Mucosa of rectum (tissue), 2 donors: Measurements from ENCODE around the gene TMEM131.
"Not testable (repeated sequence)": the region's sequence is repeated elsewhere in the genome, so short reads cannot be mapped to it uniquely, and the experiment has no call there.

Experiments used
- H3K27ac ChIP-seq, 2 donors: one replicate each; pipeline ENCODE4 v1.7.0; 2013; ENCODE audit warnings: inconsistent platforms in 2 of 2, low read depth in 2 of 2, low read length in 2 of 2
- H3K27me3 ChIP-seq, 2 donors: one replicate each; pipeline ENCODE4 v1.7.0; 2013; ENCODE audit warnings: low read length in 2 of 2; ENCODE audit not compliant: control insufficient read depth in 2 of 2, insufficient read depth in 2 of 2
- H3K36me3 ChIP-seq, 2 donors: one replicate each; pipeline ENCODE4 v1.7.0; 2013; ENCODE audit warnings: low read length in 2 of 2; ENCODE audit not compliant: control insufficient read depth in 2 of 2, insufficient read depth in 2 of 2
- H3K4me1 ChIP-seq, 2 donors: one replicate each; pipeline ENCODE4 v1.7.0; 2013; ENCODE audit warnings: low read length in 2 of 2, mild to moderate bottlenecking in 1 of 2; ENCODE audit not compliant: control insufficient read depth in 2 of 2, insufficient read depth in 2 of 2
- H3K4me3 ChIP-seq, 2 donors: one replicate each; pipeline ENCODE4 v1.7.0; 2013; ENCODE audit warnings: low read length in 2 of 2
- H3K9ac ChIP-seq, 2 donors: one replicate each; pipeline ENCODE4 v1.7.0; 2013; ENCODE audit warnings: low read length in 2 of 2, low read depth in 1 of 2, mild to moderate bottlenecking in 1 of 2
- H3K9me3 ChIP-seq, 2 donors: one replicate each; pipeline ENCODE4 v1.7.0; 2013; ENCODE audit warnings: low read length in 2 of 2; ENCODE audit not compliant: control insufficient read depth in 2 of 2
- donor health status: healthy.
- donor health status: Normal muscosa, but diverticular disease.

Gene TMEM131

DNA sequence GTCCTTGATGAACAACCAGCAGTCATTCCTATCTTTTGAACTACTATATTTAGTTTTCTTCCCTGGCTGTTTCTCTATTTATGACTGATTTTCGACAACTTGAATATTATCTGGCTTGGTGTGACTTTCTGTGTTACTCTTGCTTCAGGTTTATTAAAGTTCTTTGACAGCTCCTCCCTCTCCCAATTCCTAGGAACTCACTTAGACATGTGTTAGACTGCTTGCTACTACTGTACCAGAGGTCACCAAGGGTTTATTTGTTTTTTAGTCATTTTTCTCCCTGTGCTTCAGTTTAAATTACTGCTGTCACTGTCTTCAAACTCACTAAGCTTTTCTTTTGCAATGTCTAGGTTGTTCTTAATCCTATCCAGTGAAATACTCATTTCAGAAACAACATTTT, 90.5 kb downstream of the TMEM131 start:
- H3K4me3 ChIP-seq, result no peak overlapping the region
- no peaks in the 10 kb centered on the region for H3K27me3 ChIP-seq
- no peak overlapping the region for H3K27ac ChIP-seq
- peaks cover 0 to 3% of the 10 kb centered on the region in 2 donors for H3K4me1 ChIP-seq
- H3K36me3 ChIP-seq, result peaks cover 0 to 8% of the 10 kb centered on the region in 2 donors
- H3K9me3 ChIP-seq, result no peaks in the 10 kb centered on the region
- no peak overlapping the region for H3K9ac ChIP-seq

DNA sequence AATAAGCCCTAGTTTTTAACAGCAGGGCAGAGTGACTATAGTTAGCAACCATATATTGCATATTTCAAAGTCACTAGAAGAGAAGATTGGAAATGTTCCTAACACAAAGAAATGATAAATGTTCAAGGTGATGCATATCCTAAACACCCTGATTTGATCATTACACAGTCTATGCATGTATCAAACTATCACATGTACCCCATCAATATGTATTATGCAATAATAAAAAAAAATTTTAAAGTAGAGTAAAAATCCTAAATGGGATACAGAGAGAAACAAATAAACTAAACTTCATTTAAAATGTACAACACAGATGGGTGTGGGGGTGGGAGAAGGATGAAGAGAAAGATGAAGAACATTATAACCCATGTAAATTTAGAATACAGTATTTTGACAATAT, 93.9 kb downstream of the TMEM131 start:
- Histone ChIP-seq H3K27ac (no peak overlapping the region), H3K9me3 (no peaks in the 10 kb centered on the region), H3K27me3 (no peaks in the 10 kb centered on the region), H3K9ac (no peak overlapping the region), H3K36me3 (peaks cover 0 to 5% of the 10 kb centered on the region in 2 donors), H3K4me1 (no peaks in the 10 kb centered on the region), H3K4me3 (no peak overlapping the region)

DNA sequence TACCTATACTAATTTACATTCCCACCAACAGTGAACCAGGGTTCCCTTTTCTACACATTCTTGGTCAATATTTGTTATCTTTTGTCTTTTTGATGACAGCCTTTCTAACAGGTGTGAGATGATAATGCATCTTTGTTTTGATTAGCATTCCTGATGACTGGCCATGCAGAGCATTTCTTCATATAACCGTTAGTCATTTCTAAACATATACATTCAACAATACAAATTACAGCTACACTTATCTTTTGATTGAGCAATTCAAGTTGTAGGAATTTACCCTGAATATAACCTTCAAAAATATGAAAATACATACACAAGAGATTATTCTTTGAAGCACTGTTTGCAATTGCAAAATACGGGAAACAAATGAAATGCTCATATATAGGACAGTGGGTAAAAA, 94.9 kb downstream of the TMEM131 start:
- no peak overlapping the region for H3K4me3 ChIP-seq
- H3K27ac ChIP-seq, result no peak overlapping the region
- H3K36me3 ChIP-seq, result peaks cover 0 to 2% of the 10 kb centered on the region in 2 donors
- H3K9me3 ChIP-seq, result no peaks in the 10 kb centered on the region
- no peaks in the 10 kb centered on the region for H3K27me3 ChIP-seq
- H3K9ac ChIP-seq, result no peak overlapping the region
- H3K4me1 ChIP-seq, result no peaks in the 10 kb centered on the region

DNA sequence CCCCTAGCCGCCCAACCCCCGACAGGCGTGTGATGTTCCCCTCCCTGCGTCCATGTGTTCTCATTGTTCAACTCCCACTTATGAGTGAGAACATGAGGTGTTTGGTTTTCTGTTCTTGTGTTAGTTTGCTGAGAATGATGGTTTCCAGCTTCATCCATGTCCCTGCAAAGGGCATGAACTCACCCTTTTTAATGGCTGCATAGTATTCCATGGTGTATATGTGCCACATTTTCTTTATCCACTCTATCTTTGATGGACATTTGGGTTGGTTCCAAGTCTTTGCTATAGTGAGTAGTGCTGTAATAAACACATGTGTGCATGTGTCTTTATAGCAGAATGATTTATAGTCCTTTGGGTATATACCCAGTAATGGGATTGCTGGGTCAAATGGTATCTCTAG, 102.7 kb downstream of the TMEM131 start:
- H3K4me3 ChIP-seq, H3K4me1 ChIP-seq, H3K27me3 ChIP-seq, H3K9ac ChIP-seq, H3K9me3 ChIP-seq, H3K27ac ChIP-seq, H3K36me3 ChIP-seq: not testable (repeated sequence)

DNA sequence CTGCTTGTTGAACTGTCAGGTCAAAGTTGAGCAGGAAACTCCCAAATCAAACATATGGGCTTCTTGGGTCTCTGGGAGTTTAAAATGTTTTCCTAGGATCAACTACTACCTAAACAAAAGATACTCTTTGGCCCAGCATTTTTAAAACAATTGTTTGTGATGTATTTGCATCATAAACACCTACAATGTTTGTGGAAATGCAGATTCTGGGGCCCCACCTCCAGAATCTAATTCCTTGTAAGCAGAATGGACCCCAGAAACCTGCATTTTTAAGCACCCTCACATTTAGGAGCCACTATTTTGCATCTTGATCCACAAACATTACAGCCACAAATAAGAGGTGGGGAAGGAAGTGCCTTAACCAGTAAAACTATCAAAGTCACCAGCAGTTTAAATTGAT, 104.1 kb downstream of the TMEM131 start:
- no peak overlapping the region for H3K27ac ChIP-seq
- peaks cover 9 to 12% of the 10 kb centered on the region in 2 donors for H3K36me3 ChIP-seq
- peaks cover 0 to under 1% of the 10 kb centered on the region in 2 donors for H3K9me3 ChIP-seq
- no peak overlapping the region for H3K9ac ChIP-seq
- H3K4me3 ChIP-seq, result no peak overlapping the region
- no peaks in the 10 kb centered on the region for H3K4me1 ChIP-seq
- no peaks in the 10 kb centered on the region for H3K27me3 ChIP-seq

DNA sequence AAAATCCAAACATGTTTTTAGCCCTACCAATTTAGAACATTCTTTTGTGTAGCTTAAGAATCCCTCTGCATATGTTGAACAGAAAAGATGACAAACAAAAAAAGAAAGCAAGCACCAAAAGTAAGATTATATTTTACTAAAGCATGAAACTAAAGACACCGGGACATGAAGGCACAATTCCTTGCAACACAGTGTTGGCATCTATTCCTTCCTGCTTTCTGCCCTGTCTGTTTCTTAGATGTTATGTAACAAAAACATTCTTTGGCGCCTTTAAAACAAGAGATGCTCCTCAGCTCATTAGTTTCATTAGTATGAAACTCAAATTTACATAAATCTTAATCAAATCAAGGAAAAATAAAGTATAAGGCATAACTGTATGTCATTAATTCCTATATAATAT, 106.6 kb downstream of the TMEM131 start:
- Histone ChIP-seq H3K27me3 (no peaks in the 10 kb centered on the region), H3K4me3 (no peak overlapping the region), H3K36me3 (peaks cover 18 to 20% of the 10 kb centered on the region in 2 donors), H3K9me3 (peaks cover 0 to 7% of the 10 kb centered on the region in 2 donors), H3K9ac (no peak overlapping the region), H3K27ac (no peak overlapping the region), H3K4me1 (no peaks in the 10 kb centered on the region)

DNA sequence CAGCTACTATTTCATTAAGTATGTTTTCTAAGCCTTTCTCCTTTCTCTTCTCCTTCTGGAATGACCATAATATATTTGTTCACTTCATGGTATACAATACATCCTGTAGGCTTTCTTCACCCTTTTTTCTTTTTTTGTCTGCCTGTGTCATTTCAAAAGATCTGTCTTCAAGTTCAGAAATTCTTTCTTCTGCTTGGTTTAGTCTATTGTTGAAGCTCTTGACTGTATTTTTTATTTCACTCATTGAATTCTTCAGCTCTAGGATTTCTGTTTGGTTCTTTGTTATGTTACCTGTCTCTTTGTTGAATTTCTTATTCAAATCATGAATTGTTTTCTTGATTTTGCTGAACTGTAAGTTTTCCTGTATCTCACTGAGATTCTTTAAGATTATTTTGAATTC, 109.9 kb downstream of the TMEM131 start:
- H3K27me3 ChIP-seq, result no peaks in the 10 kb centered on the region
- no peak overlapping the region for H3K9ac ChIP-seq
- H3K4me3 ChIP-seq, result no peak overlapping the region
- peaks cover 0 to 7% of the 10 kb centered on the region in 2 donors for H3K9me3 ChIP-seq
- H3K27ac ChIP-seq, result no peak overlapping the region
- H3K36me3 ChIP-seq, result peaks cover 18 to 20% of the 10 kb centered on the region in 2 donors
- no peaks in the 10 kb centered on the region for H3K4me1 ChIP-seq

DNA sequence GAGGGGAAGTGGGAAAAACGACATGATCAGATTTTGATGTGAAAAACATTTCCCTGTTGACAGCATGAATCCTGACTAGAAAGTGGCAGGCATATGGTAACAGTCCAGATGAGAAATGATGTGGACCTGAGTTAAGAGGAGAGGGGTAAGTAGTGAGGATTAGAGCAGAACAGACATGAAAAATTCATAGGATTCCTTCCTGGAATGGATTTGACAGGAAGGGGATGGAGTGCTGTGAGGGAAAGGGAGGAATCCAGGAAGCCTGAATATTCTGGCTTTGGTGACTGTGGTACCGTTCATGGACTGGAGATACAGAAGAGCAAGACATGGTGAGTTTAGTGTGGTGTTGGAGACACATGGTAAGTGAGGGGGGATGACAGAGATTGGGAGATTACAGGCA, 115.4 kb downstream of the TMEM131 start:
- no peaks in the 10 kb centered on the region for H3K4me1 ChIP-seq
- no peak overlapping the region for H3K27ac ChIP-seq
- no peak overlapping the region for H3K4me3 ChIP-seq
- no peaks in the 10 kb centered on the region for H3K9me3 ChIP-seq
- H3K27me3 ChIP-seq, result no peaks in the 10 kb centered on the region
- no peaks in the 10 kb centered on the region for H3K36me3 ChIP-seq
- H3K9ac ChIP-seq, result no peak overlapping the region

DNA sequence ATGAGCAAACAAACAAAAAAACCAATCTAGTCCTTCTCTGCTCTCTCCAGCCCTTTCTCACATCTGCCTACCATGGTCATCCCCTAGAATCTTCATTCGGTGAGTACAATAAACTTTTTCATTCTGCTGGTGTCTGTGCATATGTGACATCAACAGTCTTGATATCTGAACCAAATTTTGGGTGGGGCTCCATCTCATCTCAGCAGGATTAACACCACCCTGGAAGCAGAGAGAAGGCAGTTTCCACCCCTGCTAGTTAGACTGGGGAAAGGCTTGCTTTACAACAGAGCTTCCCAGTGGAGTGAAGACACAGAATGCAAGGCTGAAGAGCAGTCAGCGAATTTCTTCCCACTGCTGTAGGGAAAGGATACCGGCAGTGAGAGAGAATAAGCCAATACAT, 116.9 kb downstream of the TMEM131 start:
- no peak overlapping the region for H3K4me3 ChIP-seq
- H3K27ac ChIP-seq, result no peak overlapping the region
- H3K9me3 ChIP-seq, result no peaks in the 10 kb centered on the region
- H3K27me3 ChIP-seq, result no peaks in the 10 kb centered on the region
- H3K4me1 ChIP-seq, result no peaks in the 10 kb centered on the region
- no peaks in the 10 kb centered on the region for H3K36me3 ChIP-seq
- H3K9ac ChIP-seq, result no peak overlapping the region

DNA sequence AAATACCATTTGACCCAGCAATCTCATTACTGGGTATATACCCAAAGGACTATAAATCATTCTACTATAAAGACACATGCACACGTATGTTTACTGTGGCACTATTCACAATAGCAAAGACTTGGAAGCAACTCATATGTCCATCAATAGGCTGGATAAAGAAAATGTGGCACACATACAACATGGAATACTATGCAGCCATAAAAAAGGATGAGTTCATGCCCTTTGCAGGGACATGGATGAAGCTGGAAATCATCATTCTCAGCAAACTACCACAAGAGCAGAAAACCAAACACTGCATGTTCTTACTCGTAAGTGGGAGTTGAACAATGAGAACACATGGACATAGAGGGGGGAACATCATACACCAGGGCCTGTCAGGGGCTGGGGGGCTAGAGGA, 117.4 kb downstream of the TMEM131 start:
- not testable (repeated sequence) for H3K4me3 ChIP-seq, H3K27me3 ChIP-seq, H3K9ac ChIP-seq, H3K9me3 ChIP-seq, H3K36me3 ChIP-seq, H3K4me1 ChIP-seq, H3K27ac ChIP-seq

DNA sequence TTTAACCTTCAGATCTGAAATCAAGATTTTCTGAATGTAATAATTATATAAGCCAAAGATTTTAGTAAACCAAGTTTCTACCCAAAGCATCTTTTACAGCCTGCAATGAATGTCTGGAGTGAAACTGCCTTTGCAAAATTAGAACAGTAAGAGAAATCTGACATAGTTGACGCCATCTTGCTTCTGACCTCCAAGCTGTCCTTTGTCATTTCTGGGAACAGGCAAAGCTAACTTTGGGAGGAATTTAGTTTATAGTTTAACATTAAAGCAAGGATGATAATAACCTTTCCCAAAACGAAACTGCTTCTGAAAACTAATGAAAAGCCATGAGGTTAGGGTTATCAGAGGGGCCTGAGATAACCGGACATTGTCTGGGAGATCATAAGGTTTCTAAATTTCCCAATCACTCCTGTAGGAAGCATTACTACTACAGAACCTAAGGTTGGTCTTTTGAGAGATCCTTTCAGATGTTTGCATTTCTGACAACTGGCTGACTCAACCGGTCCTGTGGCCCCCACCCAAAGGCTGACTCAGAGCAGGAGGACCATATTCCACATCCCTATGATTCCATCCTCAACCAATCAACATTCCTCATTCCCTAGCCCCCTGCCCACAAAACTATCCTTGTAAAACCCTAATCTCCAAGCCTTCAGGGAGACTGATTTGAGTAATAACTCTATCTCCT, 124.5 kb downstream of the TMEM131 start:
- Histone ChIP-seq H3K4me3 (no peak overlapping the region), H3K4me1 (peaks cover 8 to 9% of the 10 kb centered on the region in 2 donors), H3K27me3 (no peaks in the 10 kb centered on the region), H3K27ac (no peak overlapping the region), H3K36me3 (peaks cover 0 to 4% of the 10 kb centered on the region in 2 donors), H3K9ac (no peak overlapping the region), H3K9me3 (no peaks in the 10 kb centered on the region)
